Measurements from ENCODE around the gene SELENBP1.

GRCh38 chr1:151373196-151373595, 691 bp upstream of the SELENBP1 start:
- no peak for TF ChIP-seq EZH2 (IDR thresholded peaks at IDR 0.05; ENCODE audit: borderline replicate concordance, low read length)
- no peak for TF ChIP-seq CTCF (conservative IDR thresholded peaks at IDR 0.05 in 1 of 2, IDR thresholded peaks at IDR 0.05 in 1 of 2; ENCODE audit: extremely low read depth in 1 of 2, insufficient read depth in 1 of 2, low read depth in 1 of 2, low read length in 2 of 2)
